ENCODE results near the gene AMPD2.

The AMPD2 gene

GRCh38 chr1:109619576-109620400 lies at the start of gene AMPD2, which contains the start of gene GNAT2:
TSS of gene AMPD2 (plus strand) at chr1:109619837. CDS start at chr1:109621176, 1,339 bp downstream.
TSS of gene GNAT2 (minus strand) at chr1:109619616. CDS start at chr1:109612870, 6,746 bp downstream.
- peak; percentile 65 for DNase-seq (ENCODE audit: low read depth)

- DNase-seq (ENCODE audit: low read depth), result no peak
Observed at GRCh38 chr1:109570414-109570813, 49.2 kb upstream of the AMPD2 start.

- DNase-seq (ENCODE audit: low read depth), result no peak
Observed at GRCh38 chr1:109573785-109574184, 45.9 kb upstream of the AMPD2 start.

- no peak for DNase-seq (ENCODE audit: low read depth)
Observed at GRCh38 chr1:109578947-109579443, 40.6 kb upstream of the AMPD2 start.

- no peak for DNase-seq (ENCODE audit: low read depth)
Observed at GRCh38 chr1:109579491-109579890, 40.1 kb upstream of the AMPD2 start.

- no peak for DNase-seq (ENCODE audit: low read depth)
Observed at GRCh38 chr1:109582021-109582420, 37.6 kb upstream of the AMPD2 start.

- DNase-seq (ENCODE audit: low read depth), result no peak
Observed at GRCh38 chr1:109584766-109585165, 34.9 kb upstream of the AMPD2 start.

- no peak for DNase-seq (ENCODE audit: low read depth)
Observed at GRCh38 chr1:109586055-109586454, 33.6 kb upstream of the AMPD2 start.

- no peak for DNase-seq (ENCODE audit: low read depth)
Observed at GRCh38 chr1:109589177-109589576, 30.5 kb upstream of the AMPD2 start.

GRCh38 chr1:109589679-109590078 lies 30.0 kb upstream of the AMPD2 start:
- DNase-seq (ENCODE audit: low read depth), result no peak

GRCh38 chr1:109592916-109593315 lies 26.7 kb upstream of the AMPD2 start:
- no peak for DNase-seq (ENCODE audit: low read depth)

- no peak for DNase-seq (ENCODE audit: low read depth)
Observed at GRCh38 chr1:109595531-109595930, 24.1 kb upstream of the AMPD2 start.

GRCh38 chr1:109598156-109598555 lies 21.5 kb upstream of the AMPD2 start:
- DNase-seq (ENCODE audit: low read depth), result no peak

GRCh38 chr1:109598655-109599054 lies 21.0 kb upstream of the AMPD2 start:
- DNase-seq (ENCODE audit: low read depth), result no peak

- no peak for DNase-seq (ENCODE audit: low read depth)
Observed at GRCh38 chr1:109603229-109603628, 16.4 kb upstream of the AMPD2 start.

- DNase-seq (ENCODE audit: low read depth), result no peak
Observed at GRCh38 chr1:109605381-109605780, 14.3 kb upstream of the AMPD2 start.

GRCh38 chr1:109609881-109610280 lies 9.8 kb upstream of the AMPD2 start:
- no peak for DNase-seq (ENCODE audit: low read depth)

GRCh38 chr1:109610609-109611307 lies 8.9 kb upstream of the AMPD2 start:
- no peak for DNase-seq (ENCODE audit: low read depth)

- DNase-seq (ENCODE audit: low read depth), result no peak
Observed at GRCh38 chr1:109611308-109611990, 8.2 kb upstream of the AMPD2 start.

GRCh38 chr1:109613361-109614147 lies 6.1 kb upstream of the AMPD2 start:
- no peak for DNase-seq (ENCODE audit: low read depth)

- DNase-seq (ENCODE audit: low read depth), result no peak
Observed at GRCh38 chr1:109615879-109616278, 3.8 kb upstream of the AMPD2 start.

- DNase-seq (ENCODE audit: low read depth), result no peak
Observed at GRCh38 chr1:109616391-109616790, 3.2 kb upstream of the AMPD2 start.

All from activated T-helper 9 cell treated with anti-CD3 and anti-CD28 coated beads, Interleukin-2, amount 50 U/mL, for 16 hours (primary cell).